SK-N-SH treated with all-trans-retinoic acid at 6 μM for 48 hours (cell line): ENCODE measurements around the gene RMND5B.

Experiments
- ARNTL ChIP-seq: fragments of 450-650 bp; formaldehyde crosslinking; IDR thresholded peaks from 2 replicates; pipeline ENCODE4 v1.5.0; 2020; ENCODE audit warnings: low read depth, mild to moderate bottlenecking, moderate library complexity, borderline replicate concordance
- CREB5 ChIP-seq: fragments of 250-450 bp; sonication (Bioruptor Pico); IDR thresholded peaks from 2 replicates; pipeline ENCODE4 v1.5.1; 2020; ENCODE audit warnings: low read depth, mild to moderate bottlenecking, moderate library complexity
- CSDC2 ChIP-seq: fragments of 250-450 bp; sonication (Bioruptor Pico); IDR thresholded peaks from 2 replicates; pipeline ENCODE4 v1.5.0; 2020; ENCODE audit warnings: mild to moderate bottlenecking, moderate library complexity
- CSRNP3 ChIP-seq: fragments of 250-450 bp; sonication (Bioruptor Pico); IDR thresholded peaks from 2 replicates; pipeline ENCODE4 v1.5.1; 2021; ENCODE audit warnings: mild to moderate bottlenecking, moderate library complexity
- ISL1 ChIP-seq: fragments of 250-450 bp; sonication (Bioruptor Pico); IDR thresholded peaks from 2 replicates; pipeline ENCODE4 v2.1.2; 2022; ENCODE audit warnings: mild to moderate bottlenecking, moderate library complexity
- OSR1 ChIP-seq: fragments of 250-450 bp; sonication (Bioruptor Pico); IDR thresholded peaks from 2 replicates; pipeline ENCODE4 v1.8.0; 2022; ENCODE audit warnings: moderate library complexity, mild to moderate bottlenecking, inconsistent platforms
- PATZ1 ChIP-seq: fragments of 250-450 bp; sonication (Bioruptor Pico); IDR thresholded peaks from 2 replicates; pipeline ENCODE4 v1.8.0; 2020; ENCODE audit warnings: mild to moderate bottlenecking, moderate library complexity, borderline replicate concordance
- POU6F1 ChIP-seq: fragments of 250-450 bp; sonication (Bioruptor Pico); IDR thresholded peaks from 2 replicates; pipeline ENCODE4 v1.8.0; 2021; ENCODE audit warnings: low read depth, mild to moderate bottlenecking, moderate library complexity, borderline replicate concordance
- RARB ChIP-seq: fragments of 250-450 bp; sonication (Bioruptor Pico); IDR thresholded peaks from 2 replicates; pipeline ENCODE4 v1.8.0; 2021; ENCODE audit warnings: mild to moderate bottlenecking, moderate library complexity
- SNAI2 ChIP-seq: fragments of 250-450 bp; sonication (Bioruptor Pico); IDR thresholded peaks from 2 replicates; pipeline ENCODE4 v1.5.0; 2020; ENCODE audit warnings: mild to moderate bottlenecking, moderate library complexity
- TOX ChIP-seq: fragments of 250-450 bp; sonication (Bioruptor Pico); IDR thresholded peaks from 2 replicates; pipeline ENCODE4 v1.8.0; 2021; ENCODE audit warnings: mild to moderate bottlenecking, moderate library complexity, borderline replicate concordance
- ZNF565 ChIP-seq: fragments of 450-650 bp; formaldehyde crosslinking; conservative IDR thresholded peaks from 2 replicates; pipeline ENCODE4 v1.5.0; 2020; ENCODE audit warnings: low read depth, mild to moderate bottlenecking, moderate library complexity

- TF ChIP-seq CREB5 (CRISPR knock-in tag), result no peak
- no peak for TF ChIP-seq POU6F1 (CRISPR knock-in tag)
- TF ChIP-seq ISL1, result no peak
- no peak for TF ChIP-seq ZNF565 (CRISPR knock-in tag)
- TF ChIP-seq OSR1, result no peak
- TF ChIP-seq CSDC2 (CRISPR knock-in tag), result no peak
- no peak for TF ChIP-seq CSRNP3 (CRISPR knock-in tag)
- TF ChIP-seq PATZ1 (CRISPR knock-in tag), result no peak
- TF ChIP-seq RARB (CRISPR knock-in tag), result no peak
- no peak for TF ChIP-seq TOX (CRISPR knock-in tag)
- TF ChIP-seq ARNTL (CRISPR knock-in tag), result no peak
- TF ChIP-seq SNAI2 (CRISPR knock-in tag), result no peak
Measured at GRCh38 chr5:178137991-178138390, 7.2 kb downstream of the RMND5B start.
